AG09309 (cell line): Measurements from ENCODE around the gene MYO1E.

Source experiments
- DNase-seq: peaks from one replicate; pipeline ENCODE4 v3.0.0-alpha.2; 2010; ENCODE audit warnings: low read depth
- H3K4me3 ChIP-seq: 2 replicates; pipeline ENCODE4 v1.5.1; 2011; ENCODE audit warnings: mild to moderate bottlenecking, low read depth, low read length, moderate library complexity; ENCODE audit not compliant: control insufficient read depth
- CTCF ChIP-seq: IDR thresholded peaks from 2 replicates; pipeline ENCODE4 v1.5.1; 2011; ENCODE audit warnings: mild to moderate bottlenecking, low read depth, low read length, inconsistent platforms; ENCODE audit not compliant: insufficient read depth, control insufficient read depth; ENCODE audit errors: missing control alignments

MYO1E gene

GRCh38 chr15:59335207-59335786 is 37.4 kb downstream of the MYO1E start:
- no peak overlapping the region for H3K4me3 ChIP-seq
- DNase-seq, result no peak
- TF ChIP-seq CTCF, result no peak

- no peak overlapping the region for H3K4me3 ChIP-seq
- no peak for TF ChIP-seq CTCF
- no peak for DNase-seq
Measured at GRCh38 chr15:59334076-59334415, 38.6 kb downstream of the MYO1E start.

GRCh38 chr15:59333401-59334075 is 39.1 kb downstream of the MYO1E start:
- no peak for DNase-seq
- TF ChIP-seq CTCF, result no peak
- no peak overlapping the region for H3K4me3 ChIP-seq

- H3K4me3 ChIP-seq, result no peak overlapping the region
Measured at GRCh38 chr15:59332009-59332408, 40.7 kb downstream of the MYO1E start.

GRCh38 chr15:59330649-59331048 is 42.0 kb downstream of the MYO1E start:
- no peak for DNase-seq
- H3K4me3 ChIP-seq, result no peak overlapping the region
- no peak for TF ChIP-seq CTCF

More at GRCh38 chr15:59332009-59332408, 40.7 kb downstream of the MYO1E start:
- DNase-seq, result no peak
- TF ChIP-seq CTCF, result no peak

- peak; percentile 68 for DNase-seq
- no peak for TF ChIP-seq CTCF
- H3K4me3 ChIP-seq, result no peak overlapping the region
Measured at GRCh38 chr15:59329570-59330350, 42.9 kb downstream of the MYO1E start.
